Iris pigment epithelial cell (primary cell): ENCODE measurements around the gene NME3.
A peak's percentile ranks its signal among the peaks of the same experiment; 100 is the strongest.
"Not testable (repeated sequence)": the region's sequence is repeated elsewhere in the genome, so short reads cannot be mapped to it uniquely, and the experiment has no call there.

Source experiments
- DNase-seq: peaks from one replicate; pipeline ENCODE4 v3.0.0-alpha.2; 2011; ENCODE audit warnings: low read depth

NME3 gene

GRCh38 chr16:1747934-1748333 is 23.4 kb downstream of the NME3 start:
- DNase-seq = no peak

GRCh38 chr16:1746693-1747195 is 24.6 kb downstream of the NME3 start:
- peak; percentile 60 for DNase-seq

GRCh38 chr16:1745900-1746692 is 25.2 kb downstream of the NME3 start:
- DNase-seq = peak; percentile 99

- peak; percentile 82 for DNase-seq
Observed at GRCh38 chr16:1745181-1745899, 26.0 kb downstream of the NME3 start.

- DNase-seq = no peak
Observed at GRCh38 chr16:1744338-1744840, 27.0 kb downstream of the NME3 start.

GRCh38 chr16:1743376-1744337 is 27.7 kb downstream of the NME3 start:
- peak; percentile 17 for DNase-seq

GRCh38 chr16:1741553-1742165 is 29.7 kb downstream of the NME3 start:
- no peak for DNase-seq

GRCh38 chr16:1740781-1741490 is 30.4 kb downstream of the NME3 start:
- DNase-seq = no peak

GRCh38 chr16:1740234-1740633 is 31.1 kb downstream of the NME3 start:
- no peak for DNase-seq

- DNase-seq = no peak
Observed at GRCh38 chr16:1734816-1735215, 36.5 kb downstream of the NME3 start.

- no peak for DNase-seq
Observed at GRCh38 chr16:1734123-1734522, 37.2 kb downstream of the NME3 start.

GRCh38 chr16:1732551-1732987 is 38.8 kb downstream of the NME3 start:
- not testable (repeated sequence) for DNase-seq

- DNase-seq = no peak
Observed at GRCh38 chr16:1732071-1732470, 39.3 kb downstream of the NME3 start.

- no peak for DNase-seq
Observed at GRCh38 chr16:1731603-1732002, 39.7 kb downstream of the NME3 start.

- DNase-seq = no peak
Observed at GRCh38 chr16:1731073-1731472, 40.3 kb downstream of the NME3 start.

- DNase-seq = no peak
Observed at GRCh38 chr16:1729445-1729844, 41.9 kb downstream of the NME3 start.

GRCh38 chr16:1729026-1729425 is 42.3 kb downstream of the NME3 start:
- DNase-seq = no peak

GRCh38 chr16:1727651-1728624 is 43.4 kb downstream of the NME3 start:
- no peak for DNase-seq
